B cell (primary cell): ENCODE measurements around the gene TCAP. TPM values are rescaled to one million over a fixed set of nuclear protein-coding genes. Genes with fewer than 3 reads are reported as not detected.

Experiments used
- ATAC-seq: fragments of 200-7000 bp; cut with Tn5 transposase; one replicate; pipeline ENCODE4 v1.10.0; 2021; ENCODE audit warnings: low read depth, mild to moderate bottlenecking, moderate number of reproducible peaks, moderate library complexity
- CTCF ChIA-PET: fragments of 350-600 bp; sonication (Branson Sonifier 250); formaldehyde crosslinking; loops from one replicate; lab custom pipeline; 2021; ENCODE audit warnings: antibody characterized with exemption, inconsistent platforms; lab: Charles Lee
- POLR2A ChIA-PET: fragments of 350-600 bp; sonication (Branson Sonifier 250); formaldehyde crosslinking; loops from one replicate; lab custom pipeline; 2021; ENCODE audit warnings: antibody characterized with exemption; lab: Charles Lee
- DNase-seq: peaks from one replicate; pipeline ENCODE4 v3.0.0; 2013
- H2AFZ ChIP-seq: 2 replicates; pipeline ENCODE4 v1.6.1; 2012; ENCODE audit warnings: mild to moderate bottlenecking, low read depth, low read length; ENCODE audit not compliant: insufficient read depth, poor library complexity, severe bottlenecking
- H3K27ac ChIP-seq, 2 donors: 1 replicate in 1 of 2; 2 replicates in 1 of 2; pipeline ENCODE4 v1.5.1; 2012 to 2013; ENCODE audit warnings: low read length in 2 of 2, mild to moderate bottlenecking in 2 of 2, moderate library complexity in 1 of 2
- H3K27me3 ChIP-seq, 4 experiments: fragments of 200-600 bp in 1 of 4; sonication (generic) in 1 of 4; replicated peaks in 1 of 4; 1 replicate in 2 of 4; 2 replicates in 2 of 4; pipeline versions ENCODE4 v1.6.1 to v1.7.0; 2013 to 2016; ENCODE audit warnings: low read length in 3 of 4, mild to moderate bottlenecking in 2 of 4, mixed read lengths in 1 of 4, moderate library complexity in 1 of 4; ENCODE audit not compliant: insufficient read depth in 4 of 4, control insufficient read depth in 3 of 4; ENCODE audit errors: control extremely low read depth in 1 of 4
- H3K36me3 ChIP-seq, 2 experiments: replicated peaks in 1 of 2; 1 replicate in 1 of 2; 2 replicates in 1 of 2; pipeline versions ENCODE4 v1.6.1 to v1.7.1; 2013; ENCODE audit warnings: low read length in 1 of 2; ENCODE audit not compliant: insufficient read depth in 2 of 2, control insufficient read depth in 1 of 2; ENCODE audit errors: control extremely low read depth in 1 of 2, extremely low read depth in 1 of 2
- H3K4me1 ChIP-seq, 2 donors: fragments of 200-600 bp in 1 of 2; sonication (generic) in 1 of 2; 1 replicate in 1 of 2; 2 replicates in 1 of 2; pipeline versions ENCODE4 v1.5.1 to v1.6.1; 2013 to 2017; ENCODE audit warnings: low read length in 2 of 2; ENCODE audit not compliant: control insufficient read depth in 2 of 2, insufficient read depth in 2 of 2
- H3K4me2 ChIP-seq: replicated peaks from 2 replicates; pipeline ENCODE3; 2012; ENCODE audit warnings: mild to moderate bottlenecking, low read depth, low read length; ENCODE audit not compliant: poor library complexity, severe bottlenecking
- H3K4me3 ChIP-seq, 5 experiments: fragments of 200-600 bp in 1 of 5; sonication (generic) in 1 of 5; 1 replicate in 3 of 5; 2 replicates in 2 of 5; pipeline versions ENCODE4 v1.5.1 to v1.7.0; 2011 to 2016; ENCODE audit warnings: low read length in 4 of 5, mild to moderate bottlenecking in 4 of 5, low read depth in 2 of 5, control low read depth in 1 of 5, moderate library complexity in 1 of 5; ENCODE audit not compliant: insufficient read depth in 1 of 5; ENCODE audit errors: control extremely low read depth in 1 of 5, extremely low read depth in 1 of 5
- H3K79me2 ChIP-seq: fragments of 200-600 bp; sonication (generic); one replicate; pipeline ENCODE4 v1.6.0; 2016; ENCODE audit warnings: low read length; ENCODE audit not compliant: control insufficient read depth, insufficient read depth
- H3K9ac ChIP-seq: fragments of 200-600 bp; sonication (generic); 2 replicates; pipeline ENCODE4 v1.6.1; 2017; ENCODE audit warnings: mild to moderate bottlenecking, low read length, moderate library complexity
- H3K9me3 ChIP-seq, 3 donors: one replicate each; pipeline versions ENCODE4 v1.6.1 to v1.7.1; 2013; ENCODE audit warnings: low read length in 2 of 3; ENCODE audit not compliant: control insufficient read depth in 2 of 3, insufficient read depth in 1 of 3; ENCODE audit errors: control extremely low read depth in 1 of 3
- H4K20me1 ChIP-seq: 2 replicates; pipeline ENCODE4 v1.6.0; 2012; ENCODE audit warnings: mild to moderate bottlenecking, low read length; ENCODE audit not compliant: insufficient read depth, control insufficient read depth, poor library complexity, severe bottlenecking
- H3K27ac Mint-ChIP-seq: one replicate; pipeline ENCODE4 v1.8.0; 2021; ENCODE audit warnings: mixed read lengths
- H3K27me3 Mint-ChIP-seq: one replicate; pipeline ENCODE4 v1.8.0; 2021; ENCODE audit warnings: mixed read lengths
- H3K4me1 Mint-ChIP-seq: one replicate; pipeline ENCODE4 v1.8.0; 2021; ENCODE audit warnings: mixed read lengths
- H3K4me3 Mint-ChIP-seq: one replicate; pipeline ENCODE4 v1.8.0; 2021; ENCODE audit warnings: mixed read lengths
- H3K9me3 Mint-ChIP-seq: one replicate; pipeline ENCODE4 v1.8.0; 2022; ENCODE audit warnings: mixed read lengths; ENCODE audit not compliant: insufficient read depth
- CTCF ChIP-seq: fragments of 200-600 bp; IDR thresholded peaks from one replicate; pipeline ENCODE4 v1.8.0; 2022; ENCODE audit warnings: antibody characterized with exemption, mild to moderate bottlenecking
- EZH2 ChIP-seq: IDR thresholded peaks from 2 replicates; pipeline ENCODE4 v1.6.1; 2012; ENCODE audit warnings: borderline replicate concordance, low read depth, mild to moderate bottlenecking, moderate library complexity, low read length; ENCODE audit not compliant: insufficient read depth, poor library complexity, severe bottlenecking
- WGBS: methylation state at CpG from one replicate; pipeline ENCODE4 v1.1.5; 2013; ENCODE audit warnings: missing lambda C conversion rate; ENCODE audit not compliant: insufficient coverage; 5-methylcytosine and 5-hydroxymethylcytosine counted together
- intact Hi-C: fragments of 100-400 bp; cut with micrococcal nuclease; formaldehyde crosslinking; loops from one replicate; pipeline ENCODE4 v1.10.0; 2022
- polyA plus RNA-seq: library from polyadenylated mRNA; depleted of rRNA; stranded (reverse); fragments of >200 nt; gene quantifications from 2 replicates; pipeline ENCODE4 v1.2.3, GENCODE V29; 2012
- total RNA-seq, 2 donors: library from RNA; stranded (reverse); fragments of 120-200 nt in 1 of 2; gene quantifications; 1 replicate in 1 of 2; 2 replicates in 1 of 2; pipeline versions ENCODE4 v1.2.3 to v1.2.4, GENCODE V29; 2013 to 2022

TCAP gene
- total and polyA plus RNA-seq, 2 donors (not counting 1 experiment from before 2014, with no cell fraction given) = 3.8 to 5.1 TPM

GRCh38 chr17:39684369-39685192 is 19.4 kb downstream of the TCAP start:
- no peak overlapping the region for H3K4me3 Mint-ChIP-seq
- no peaks in the 10 kb centered on the region for H4K20me1 ChIP-seq
- ATAC-seq (no peak), DNase-seq (no peak)
- H3K27ac ChIP-seq = no peak overlapping the region
- peaks cover 35% of the 10 kb centered on the region for H3K4me1 Mint-ChIP-seq
- CTCF ChIA-PET = interaction anchor here (0.9 to 1.4 kb wide), 2 partner anchors 8 to 12 kb away, joined by 3 to 6 read pairs; no protein-coding TSS in a partner anchor
- H3K9me3 ChIP-seq = no peaks in the 10 kb centered on the region
- H3K36me3 ChIP-seq = peaks cover 0 to 16% of the 10 kb centered on the region in 2 experiments
- H3K79me2 ChIP-seq = no peaks in the 10 kb centered on the region
- H3K27me3 ChIP-seq = no peaks in the 10 kb centered on the region
- 94% methylated on average over 11 of the region's 12 CpGs for WGBS
- H3K27me3 Mint-ChIP-seq = no peaks in the 10 kb centered on the region
- H3K4me1 ChIP-seq = peaks cover 26 to 33% of the 10 kb centered on the region in 2 donors
- H3K27ac Mint-ChIP-seq = no peak overlapping the region
- POLR2A ChIA-PET = interaction anchor here (0.6 kb wide), 1 partner anchor 130 kb away, joined by 6 read pairs; no protein-coding TSS in a partner anchor
- intact Hi-C loops = loop anchor here (5.0 kb wide), 1 partner anchor 222 kb away; the partner anchor contains the start of gene CDK12
- no peak overlapping the region for H3K9ac ChIP-seq
- no peak overlapping the region for H2AFZ ChIP-seq
- TF ChIP-seq EZH2 (no peak), CTCF (no peak)
- H3K4me3 ChIP-seq = no peak overlapping the region
- no peaks in the 10 kb centered on the region for H3K9me3 Mint-ChIP-seq
- no peak overlapping the region for H3K4me2 ChIP-seq
